Right lobe of liver (tissue), 6 donors: ENCODE results near the gene ATP5F1A. TPM values are rescaled to one million over a fixed set of nuclear protein-coding genes. Genes with fewer than 3 reads are reported as not detected.
"Not testable (repeated sequence)": the region's sequence is repeated elsewhere in the genome, so short reads cannot be mapped to it uniquely, and the experiment has no call there.

Source experiments
- ATAC-seq, 4 donors: fragments of 200-7000 bp; cut with Tn5 transposase; one replicate each; pipeline ENCODE4 v1.9.1; 2020; ENCODE audit warnings: mild to moderate bottlenecking in 4 of 4, moderate library complexity in 4 of 4
- DNase-seq, 3 donors: peaks; one replicate each; pipeline ENCODE4 v3.0.0-alpha.2; 2020
- H3K27ac ChIP-seq, 3 donors: fragments of 200-600 bp; one replicate each; pipeline ENCODE4 v1.8.0; 2022
- H3K27me3 ChIP-seq, 2 donors: fragments of 200-600 bp; one replicate each; pipeline ENCODE4 v1.8.0; 2022
- H3K36me3 ChIP-seq, 4 donors: fragments of 200-600 bp; sonication (generic) in 1 of 4; one replicate each; pipeline versions ENCODE4 v1.5.1 to v1.8.0; 2017 to 2022; ENCODE audit warnings: control low read depth in 1 of 4
- H3K4me1 ChIP-seq, 4 donors: fragments of 200-600 bp; sonication (generic) in 1 of 4; one replicate each; pipeline versions ENCODE4 v1.5.1 to v1.8.0; 2017 to 2022; ENCODE audit warnings: control low read depth in 1 of 4
- H3K4me3 ChIP-seq, 3 donors: fragments of 200-600 bp; one replicate each; pipeline ENCODE4 v1.8.0; 2022
- H3K9me3 ChIP-seq, 4 donors: fragments of 200-600 bp; sonication (generic) in 1 of 4; one replicate each; pipeline versions ENCODE4 v1.5.1 to v1.8.0; 2017 to 2022; ENCODE audit warnings: control low read depth in 1 of 4
- CTCF ChIP-seq, 4 donors: fragments of 200-600 bp in 3 of 4; fragments of 450-650 bp in 1 of 4; IDR thresholded peaks; one replicate each; pipeline versions ENCODE4 v1.5.1 to v1.8.0; 2016 to 2022; ENCODE audit warnings: antibody characterized with exemption in 4 of 4, mild to moderate bottlenecking in 2 of 4
- POLR2A ChIP-seq: fragments of 450-650 bp; IDR thresholded peaks from one replicate; pipeline ENCODE4 v1.6.1; 2017; ENCODE audit warnings: antibody characterized with exemption, mild to moderate bottlenecking
- WGBS: methylation state at CpG from one replicate; pipeline ENCODE4 v1.1.6; 2018; ENCODE audit warnings: low coverage, low lambda C conversion rate; ENCODE audit not compliant: insufficient coverage; ENCODE audit errors: missing lambda C conversion rate; 5-methylcytosine and 5-hydroxymethylcytosine counted together
- intact Hi-C, 2 donors: fragments of 100-400 bp; cut with DNase I; formaldehyde crosslinking; loops; one replicate each; pipeline versions ENCODE4 v1.11.2 to v1.14.1; 2022
- total RNA-seq, 6 experiments: library from RNA; depleted of rRNA in 2 of 6; stranded (reverse); fragments of >200 nt in 2 of 6; fragmentation: NEBNext Ultra II Directional in 3 of 6; extraction: Animal tissue kit (Norgen Biotek cat#: 25700) in 3 of 6; gene quantifications; one replicate each; pipeline versions ENCODE4 v1.1.0 to v1.2.4, GENCODE V29; 2016 to 2023
- donor health status: DM: no; HTN: yes; CAD: no.
- donor health status: DM: no; HTN: no; CAD: no.
- donor health status: DM: no; HTN: no; CAD: no.
- donor health status: DM: no; HTN: yes; CAD: no.
- donor health status: DM: no; HTN: yes; CAD: no.

Gene ATP5F1A
- total RNA-seq, 6 experiments from 2014 or later, result 243 to 405 (median 286) TPM

DNA sequence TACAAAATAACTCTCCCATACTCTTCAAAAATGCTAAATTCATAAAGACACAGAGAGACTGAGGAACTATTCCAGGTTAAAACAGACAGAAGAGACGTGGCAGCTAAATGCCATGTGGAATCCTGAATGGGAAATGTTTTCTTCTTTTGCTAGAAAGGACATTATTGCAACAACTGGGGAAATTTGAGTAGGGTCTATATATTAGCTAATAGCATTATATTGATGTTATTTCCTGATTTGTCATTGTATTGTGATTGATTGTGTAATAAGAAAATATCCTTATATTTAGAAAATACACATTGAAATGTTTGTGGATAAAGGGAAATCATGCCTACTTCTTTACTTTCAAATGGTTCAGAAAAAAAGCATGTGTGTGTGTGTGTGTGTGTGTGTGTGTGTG lies 49.5 kb downstream of the ATP5F1A start:
- Histone ChIP-seq H3K27ac (no peak overlapping the region), H3K36me3 (no peaks in the 10 kb centered on the region), H3K4me1 (peaks cover 0 to 21% (median 9%) of the 10 kb centered on the region in 4 donors), H3K9me3 (no peaks in the 10 kb centered on the region), H3K27me3 (no peaks in the 10 kb centered on the region), H3K4me3 (no peak overlapping the region)
- WGBS, result 88% methylated on average over 1 of the region's 1 CpG
- no peak for ATAC-seq
- no peak for DNase-seq
- intact Hi-C loops, result no loop called here
- TF ChIP-seq POLR2A (no peak), CTCF (IDR thresholded peaks at IDR 0.05) (no peak)

GRCh38 chr18:46047369-46047768 lies 50.7 kb downstream of the ATP5F1A start:
- DNase-seq, ATAC-seq, H3K9me3 ChIP-seq, H3K27ac ChIP-seq, H3K27me3 ChIP-seq, H3K36me3 ChIP-seq, H3K4me3 ChIP-seq, intact Hi-C loops: not testable (repeated sequence)
- H3K4me1 ChIP-seq, result peaks cover 0 to 11% (median 5%) of the 10 kb centered on the region in 4 donors
- WGBS, result 92% methylated on average over 13 of the region's 13 CpGs

- intact Hi-C loops, result no loop called here
- 89% methylated on average over 1 of the region's 2 CpGs for WGBS
- no peak for DNase-seq
These were observed 51.4 kb downstream of the ATP5F1A start for GRCh38 chr18:46046688-46047087.

DNA sequence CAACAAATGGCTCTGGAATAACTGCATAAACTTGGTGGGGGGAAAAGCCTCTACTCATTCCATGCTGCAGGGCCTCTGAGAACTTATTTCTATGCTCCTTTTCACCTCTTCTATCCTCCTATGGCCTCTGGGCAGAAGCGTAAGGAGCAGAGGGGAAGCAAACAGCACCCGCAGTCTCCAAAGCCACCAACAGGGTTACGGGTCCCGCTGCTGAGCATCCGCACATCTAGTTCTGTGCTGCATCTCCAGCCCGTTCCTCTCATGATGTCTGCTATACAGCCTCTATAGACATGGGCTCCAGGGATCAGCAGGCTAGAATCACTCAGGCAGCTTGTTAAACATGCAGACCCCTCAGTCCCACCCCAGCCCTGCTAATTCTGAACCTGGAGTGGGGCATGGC lies 52.0 kb downstream of the ATP5F1A start:
- ATAC-seq (no peak), DNase-seq (no peak)
- Histone ChIP-seq H3K27ac (no peak overlapping the region), H3K4me3 (no peak overlapping the region), H3K9me3 (no peaks in the 10 kb centered on the region), H3K27me3 (no peaks in the 10 kb centered on the region), H3K4me1 (peaks cover 0 to 4% (median 1%) of the 10 kb centered on the region in 4 donors), H3K36me3 (no peaks in the 10 kb centered on the region)
- intact Hi-C loops, result no loop called here
- no peak for TF ChIP-seq CTCF (IDR thresholded peaks at IDR 0.05)
- TF ChIP-seq POLR2A, result no peak
- no CpG with 5 or more reads among the region's 6 CpGs for WGBS

More at GRCh38 chr18:46046688-46047087, 51.4 kb downstream of the ATP5F1A start:
- Histone ChIP-seq H3K36me3 (no peaks in the 10 kb centered on the region), H3K27ac (no peak overlapping the region), H3K9me3 (no peaks in the 10 kb centered on the region), H3K4me3 (no peak overlapping the region), H3K27me3 (no peaks in the 10 kb centered on the region), H3K4me1 (peaks cover 0 to 9% (median 4%) of the 10 kb centered on the region in 4 donors)
- TF ChIP-seq POLR2A (no peak), CTCF (IDR thresholded peaks at IDR 0.05) (no peak)
- ATAC-seq, result no peak

- Histone ChIP-seq H3K4me3 (no peak overlapping the region), H3K27me3 (no peaks in the 10 kb centered on the region), H3K9me3 (no peaks in the 10 kb centered on the region), H3K4me1 (peaks cover 0 to 6% (median 3%) of the 10 kb centered on the region in 4 donors), H3K27ac (no peak overlapping the region), H3K36me3 (no peaks in the 10 kb centered on the region)
- TF ChIP-seq CTCF (IDR thresholded peaks at IDR 0.05) (no peak), POLR2A (no peak)
- WGBS, result 56% methylated on average over 2 of the region's 3 CpGs
- DNase-seq (no peak), ATAC-seq (no peak)
- intact Hi-C loops, result no loop called here
These were observed 55.4 kb downstream of the ATP5F1A start for GRCh38 chr18:46042571-46043123.
